SK-N-SH (cell line): ENCODE data around the gene GORASP1. TPM values are rescaled to one million over a fixed set of nuclear protein-coding genes. Genes with fewer than 3 reads are reported as not detected.

Source experiments
- CTCF ChIA-PET: fragments of 300-600, 350-600 bp; formaldehyde crosslinking; extraction: SDS; loops from one replicate; lab custom pipeline; 2021; lab: Yijun Ruan, JAX
- POLR2A ChIA-PET: fragments of 350-600 bp; sonication (Branson Sonifier 250); formaldehyde crosslinking; extraction: SDS; loops from one replicate; lab custom pipeline; 2020; ENCODE audit warnings: antibody characterized with exemption, inconsistent platforms; lab: Yijun Ruan, JAX
- DNase-seq: peaks from one replicate; pipeline ENCODE4 v3.0.0; 2012
- H2AFZ ChIP-seq: fragments of 200-600 bp; sonication (generic); 2 replicates; pipeline ENCODE4 v1.8.1; 2016; ENCODE audit warnings: antibody characterized with exemption, mild to moderate bottlenecking, low read depth
- H3F3A ChIP-seq: fragments of 200-600 bp; sonication (generic); replicated peaks from 2 replicates; pipeline ENCODE3; 2016; ENCODE audit warnings: antibody characterized with exemption, mild to moderate bottlenecking; ENCODE audit not compliant: insufficient read depth
- H3K27ac ChIP-seq, 2 experiments: fragments of 200-500 bp in 1 of 2; fragments of 200-600 bp in 1 of 2; sonication (Bioruptor generic) in 1 of 2; sonication (generic), shearing (Covaris generic) in 1 of 2; 2 replicates each; pipeline versions ENCODE4 v1.5.1 to v1.6.1; 2014 to 2016; ENCODE audit warnings: low read depth in 2 of 2, inconsistent platforms in 1 of 2, low read length in 1 of 2, mild to moderate bottlenecking in 1 of 2, mixed read lengths in 1 of 2
- H3K27me3 ChIP-seq: fragments of 200-600 bp; sonication (generic), shearing (Covaris generic); 2 replicates; pipeline ENCODE4 v1.6.1; 2016; ENCODE audit warnings: mixed run types; ENCODE audit not compliant: insufficient read depth
- H3K36me3 ChIP-seq, 2 experiments: fragments of 200-500 bp in 1 of 2; fragments of 200-600 bp in 1 of 2; sonication (Bioruptor generic) in 1 of 2; sonication (generic) in 1 of 2; replicated peaks in 1 of 2; 2 replicates each; pipeline versions ENCODE3 to v1.5.1; 2014 to 2016; ENCODE audit warnings: low read length in 1 of 2, mild to moderate bottlenecking in 1 of 2; ENCODE audit not compliant: insufficient read depth in 2 of 2, control insufficient read depth in 1 of 2
- H3K4me1 ChIP-seq, 2 experiments: fragments of 200-500 bp in 1 of 2; fragments of 200-600 bp in 1 of 2; sonication (Bioruptor generic) in 1 of 2; sonication (generic), shearing (Covaris generic) in 1 of 2; 2 replicates each; pipeline versions ENCODE4 v1.5.1 to v1.6.1; 2014 to 2016; ENCODE audit warnings: low read depth in 1 of 2, low read length in 1 of 2, mixed run types in 1 of 2; ENCODE audit not compliant: insufficient read depth in 2 of 2, control insufficient read depth in 1 of 2
- H3K4me2 ChIP-seq: fragments of 200-600 bp; sonication (generic), shearing (Covaris generic); 2 replicates; pipeline ENCODE4 v1.6.1; 2017; ENCODE audit warnings: mixed run types
- H3K4me3 ChIP-seq, 2 experiments: fragments of 200-500 bp in 1 of 2; fragments of 200-600 bp in 1 of 2; sonication (Bioruptor generic) in 1 of 2; sonication (generic), shearing (Covaris generic) in 1 of 2; 2 replicates each; pipeline versions ENCODE4 v1.5.1 to v1.8.1; 2014 to 2016; ENCODE audit warnings: low read depth in 2 of 2, inconsistent platforms in 1 of 2, low read length in 1 of 2, mild to moderate bottlenecking in 1 of 2, mixed read lengths in 1 of 2, moderate library complexity in 1 of 2
- H3K79me2 ChIP-seq: fragments of 200-600 bp; sonication (generic); 2 replicates; pipeline ENCODE4 v1.8.1; 2017; ENCODE audit warnings: mild to moderate bottlenecking; ENCODE audit not compliant: insufficient read depth
- H3K9ac ChIP-seq: fragments of 200-600 bp; sonication (generic); 2 replicates; pipeline ENCODE4 v1.6.1; 2017; ENCODE audit warnings: mixed run types
- H3K9me2 ChIP-seq: fragments of 200-600 bp; sonication (generic); 2 replicates; pipeline ENCODE4 v1.6.1; 2017; ENCODE audit warnings: mixed run types
- H3K9me3 ChIP-seq: fragments of 200-600 bp; sonication (generic); 2 replicates; pipeline ENCODE4 v1.6.1; 2017; ENCODE audit warnings: mixed run types, mild to moderate bottlenecking, moderate library complexity
- H4K20me1 ChIP-seq: fragments of 200-600 bp; sonication (generic); 2 replicates; pipeline ENCODE4 v1.6.1; 2017; ENCODE audit warnings: mild to moderate bottlenecking, mixed run types; ENCODE audit not compliant: insufficient read depth
- CHD2 ChIP-seq: fragments of 150-350 bp; IDR thresholded peaks from 2 replicates; pipeline ENCODE4 v1.6.1; 2018; ENCODE audit warnings: low read length; ENCODE audit not compliant: partially characterized antibody
- GABPA ChIP-seq: IDR thresholded peaks from 2 replicates; pipeline ENCODE4 v1.4.0; 2012; ENCODE audit warnings: low read depth, mild to moderate bottlenecking
- GATA2 ChIP-seq: sonication (generic); formaldehyde crosslinking; IDR thresholded peaks from 2 replicates; pipeline ENCODE4 v1.5.0; 2020; ENCODE audit warnings: mild to moderate bottlenecking, missing genetic modification reagents
- IRF3 ChIP-seq: fragments of 150-350 bp; IDR thresholded peaks from 2 replicates; pipeline ENCODE4 v1.6.1; 2016; ENCODE audit warnings: mild to moderate bottlenecking, low read depth, low read length
- JUND ChIP-seq: IDR thresholded peaks from 2 replicates; pipeline ENCODE4 v1.4.0; 2012
- MXI1 ChIP-seq: IDR thresholded peaks from 2 replicates; pipeline ENCODE4 v1.6.1; 2012; ENCODE audit warnings: mild to moderate bottlenecking, low read depth, low read length, improper control_type of control experiment
- NRF1 ChIP-seq: IDR thresholded peaks from 2 replicates; pipeline ENCODE4 v1.6.1; 2012; ENCODE audit warnings: low read depth, mild to moderate bottlenecking, low read length
- RAD21 ChIP-seq: IDR thresholded peaks from 2 replicates; pipeline ENCODE4 v1.6.1; 2012; ENCODE audit warnings: mild to moderate bottlenecking, low read length
- SMC3 ChIP-seq: IDR thresholded peaks from 2 replicates; pipeline ENCODE4 v1.6.1; 2012; ENCODE audit warnings: low read depth, low read length, improper control_type of control experiment
- TCF12 ChIP-seq: IDR thresholded peaks from 2 replicates; pipeline ENCODE4 v1.4.0; 2012
- TEAD4 ChIP-seq: IDR thresholded peaks from 2 replicates; pipeline ENCODE4 v1.4.0; 2012; ENCODE audit warnings: mild to moderate bottlenecking, borderline replicate concordance; ENCODE audit not compliant: insufficient read depth
- USF1 ChIP-seq: IDR thresholded peaks from 2 replicates; pipeline ENCODE4 v1.4.0; 2012; ENCODE audit warnings: low read depth, borderline replicate concordance
- USF2 ChIP-seq: fragments of 150-350 bp; IDR thresholded peaks from 2 replicates; pipeline ENCODE4 v1.6.1; 2017; ENCODE audit warnings: antibody characterized with exemption, low read length, low read depth, borderline replicate concordance
- WGBS: methylation state at CpG from one replicate; pipeline ENCODE4 v1.1.6; 2017; ENCODE audit warnings: low lambda C conversion rate; 5-methylcytosine and 5-hydroxymethylcytosine counted together
- polyA plus RNA-seq, 3 experiments: library from polyadenylated mRNA; depleted of rRNA; stranded (reverse); fragments of >200 nt; gene quantifications; 2 replicates each; pipeline ENCODE4 v1.2.3, GENCODE V29; 2012

Gene GORASP1
- polyA plus RNA-seq, 1 of the 3 experiments (the other 2 are of a cell fraction): 44.3 TPM

GRCh38 chr3:39098473-39099000 is 8.9 kb downstream of the GORASP1 start:
- Histone ChIP-seq H3K9me2 (no peaks in the 10 kb centered on the region), H3K27me3 (no peaks in the 10 kb centered on the region), H3F3A (peaks cover 6% of the 10 kb centered on the region), H3K9me3 (no peaks in the 10 kb centered on the region), H3K4me3 (no peak overlapping the region), H4K20me1 (peaks cover 20% of the 10 kb centered on the region), H2AFZ (no peak overlapping the region), H3K4me2 (no peak overlapping the region), H3K36me3 (peaks cover 30 to 78% of the 10 kb centered on the region in 2 experiments), H3K9ac (no peak overlapping the region), H3K27ac (no peak overlapping the region), H3K4me1 (no peaks in the 10 kb centered on the region; a peak in 1 of 4 replicates), H3K79me2 (peaks cover 19% of the 10 kb centered on the region; the same call in 1 of the 2 replicates)
- ChIA-PET CTCF (interaction anchor here (1.5 kb wide), 1 partner anchor 193 kb away, joined by 5 read pairs; no protein-coding TSS in a partner anchor), POLR2A (no interaction called here)
- WGBS: 96% methylated on average over 6 of the region's 8 CpGs
- DNase-seq: no peak
- TF ChIP-seq JUND (no peak), TCF12 (no peak), USF2 (no peak), SMC3 (no peak)

- no peak overlapping the region for H2AFZ ChIP-seq
- ChIA-PET CTCF (interaction anchor here (1.5 kb wide), 1 partner anchor 194 kb away, joined by 5 read pairs; no protein-coding TSS in a partner anchor), POLR2A (no interaction called here)
- peaks cover 18% of the 10 kb centered on the region for H4K20me1 ChIP-seq
- peaks cover 6% of the 10 kb centered on the region for H3F3A ChIP-seq
- peaks cover 36 to 80% of the 10 kb centered on the region in 2 experiments for H3K36me3 ChIP-seq
- H3K4me3 ChIP-seq: no peak overlapping the region
- no peak for DNase-seq
- WGBS: 87% methylated on average over 3 of the region's 8 CpGs
- H3K9ac ChIP-seq: no peak overlapping the region
- H3K79me2 ChIP-seq: peaks cover 12% of the 10 kb centered on the region; the same call in 1 of the 2 replicates
- H3K9me2 ChIP-seq: no peaks in the 10 kb centered on the region
- no peaks in the 10 kb centered on the region; a peak in 1 of 4 replicates for H3K4me1 ChIP-seq
- H3K4me2 ChIP-seq: no peak overlapping the region
- H3K27ac ChIP-seq: no peak overlapping the region
- no peaks in the 10 kb centered on the region for H3K27me3 ChIP-seq
- H3K9me3 ChIP-seq: no peaks in the 10 kb centered on the region
- TF ChIP-seq IRF3: no peak
- no peak for TF ChIP-seq CHD2
- TF ChIP-seq GABPA: no peak
- no peak for TF ChIP-seq GATA2 (CRISPR knock-in tag)
- no peak for TF ChIP-seq NRF1
- TF ChIP-seq MXI1: no peak
- TF ChIP-seq USF1: no peak
- no peak for TF ChIP-seq RAD21
- TF ChIP-seq TEAD4: no peak
Measured at GRCh38 chr3:39097716-39098472, 9.5 kb downstream of the GORASP1 start.
